Measurements from ENCODE around the gene CDC42BPB.

Gene CDC42BPB

DNA sequence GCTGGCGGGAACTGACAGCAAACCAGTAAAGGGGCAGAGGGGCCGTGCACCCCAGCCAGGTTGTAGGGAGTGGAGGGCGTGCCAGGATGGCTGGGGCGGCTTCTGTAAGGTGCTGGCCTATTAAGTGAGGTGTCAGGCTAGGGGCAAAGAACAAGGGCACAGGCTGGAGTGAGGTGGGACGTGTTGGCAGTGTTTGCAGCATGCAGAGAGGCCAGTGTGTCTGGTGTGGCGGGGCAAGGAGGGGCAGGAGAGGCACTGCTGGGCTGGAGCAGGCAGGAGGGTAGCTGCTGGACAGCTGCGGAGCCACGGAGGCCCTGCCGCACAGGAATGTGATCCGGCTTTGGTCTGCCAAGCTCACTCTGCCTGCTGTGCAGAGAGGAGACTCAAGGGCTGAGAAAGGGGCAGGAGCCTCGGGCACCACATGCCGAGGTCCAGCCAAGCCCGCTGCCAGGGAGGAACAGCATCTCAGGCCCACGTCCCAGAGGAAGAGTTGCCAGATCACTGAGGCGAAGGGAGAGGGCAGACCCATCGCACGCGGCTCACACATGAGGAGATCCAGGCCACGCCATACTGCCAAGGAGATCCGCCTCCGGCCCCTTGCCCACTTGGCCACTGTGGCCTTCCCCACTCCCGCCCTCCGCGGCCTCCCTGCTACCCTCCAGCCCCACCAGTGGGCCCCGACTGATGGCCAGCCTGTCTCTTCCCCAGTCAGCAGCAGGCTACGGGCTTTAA is 88.1 kb downstream of the CDC42BPB start:
- no peak for DNase-seq (ENCODE audit: low read depth, low spot score)

- no peak for DNase-seq (ENCODE audit: low read depth, low spot score)
Observed at GRCh38 chr14:102968306-102968705, 89.0 kb downstream of the CDC42BPB start.

DNA sequence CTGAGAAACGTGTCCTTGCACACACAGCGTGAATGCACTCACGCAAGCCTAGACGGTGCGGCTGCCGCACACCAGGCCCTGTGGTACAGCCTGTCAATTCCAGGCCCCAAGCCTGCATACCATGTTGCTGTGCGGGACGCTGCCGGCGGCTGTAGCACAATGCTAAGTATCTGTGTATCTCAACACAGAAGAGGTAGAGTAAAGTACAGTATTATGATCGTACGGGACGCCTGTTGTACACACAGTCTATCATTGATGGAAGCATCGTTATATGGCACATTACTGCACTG is 89.9 kb downstream of the CDC42BPB start:
- no peak for DNase-seq (ENCODE audit: low read depth, low spot score)

GRCh38 chr14:102966681-102967505 is 90.5 kb downstream of the CDC42BPB start:
- no peak for DNase-seq (ENCODE audit: low read depth, low spot score)

- DNase-seq (ENCODE audit: low read depth, low spot score) = no peak
Observed at GRCh38 chr14:102965971-102966655, 91.2 kb downstream of the CDC42BPB start.

- no peak for DNase-seq (ENCODE audit: low read depth, low spot score)
Observed at GRCh38 chr14:102965282-102965681, 92.1 kb downstream of the CDC42BPB start.

DNA sequence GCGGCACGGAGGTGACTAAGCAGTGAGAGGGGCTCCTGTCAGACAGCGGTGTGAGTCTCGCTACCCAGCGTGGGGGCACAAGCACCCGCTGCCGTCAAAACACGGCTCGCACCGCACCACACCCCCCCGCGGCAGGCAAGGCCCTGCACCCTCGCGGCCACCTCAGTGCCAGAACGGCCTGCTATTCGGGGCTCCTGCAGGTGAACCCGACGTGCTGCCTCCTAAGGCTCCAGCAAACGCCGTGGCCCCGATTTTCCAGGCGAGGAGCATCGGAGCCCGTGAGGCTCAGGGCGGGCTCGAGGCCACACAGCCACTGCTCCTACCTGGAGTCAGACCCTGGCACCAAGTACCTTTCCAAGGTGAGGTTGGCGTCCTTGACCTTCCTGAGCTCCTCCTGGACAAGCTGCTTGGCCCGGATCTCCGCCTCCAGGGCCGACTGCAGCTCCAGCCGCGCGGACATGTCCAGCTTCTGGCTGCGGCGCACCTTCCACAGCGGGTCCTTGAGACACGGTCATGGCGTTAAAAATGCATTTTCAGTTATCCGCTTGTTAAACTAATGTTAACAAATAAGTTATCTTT is 93.1 kb downstream of the CDC42BPB start:
- no peak for DNase-seq (ENCODE audit: low read depth, low spot score)

GRCh38 chr14:102962111-102962627 is 95.2 kb downstream of the CDC42BPB start:
- no peak for DNase-seq (ENCODE audit: low read depth, low spot score)

DNA sequence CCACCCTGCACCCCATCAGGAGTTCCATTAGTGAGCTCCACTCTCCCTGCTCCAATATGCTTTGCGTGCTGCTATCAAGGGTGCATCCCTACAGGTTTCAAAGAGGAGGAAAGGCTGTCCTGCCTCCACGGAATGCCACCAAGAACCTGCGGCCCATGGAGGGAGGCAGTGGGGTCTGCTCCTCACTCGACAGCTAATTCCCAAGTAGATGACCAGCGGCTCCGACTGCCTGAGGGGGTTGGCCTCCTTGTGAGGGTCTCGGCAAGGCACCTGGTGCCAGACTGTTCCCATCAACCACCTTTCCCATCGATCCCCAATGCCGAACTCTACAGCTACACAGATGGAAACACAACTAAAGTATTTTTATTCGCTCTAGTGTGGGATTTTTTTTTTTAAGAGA is 98.9 kb downstream of the CDC42BPB start:
- DNase-seq (ENCODE audit: low read depth, low spot score) = no peak

DNA sequence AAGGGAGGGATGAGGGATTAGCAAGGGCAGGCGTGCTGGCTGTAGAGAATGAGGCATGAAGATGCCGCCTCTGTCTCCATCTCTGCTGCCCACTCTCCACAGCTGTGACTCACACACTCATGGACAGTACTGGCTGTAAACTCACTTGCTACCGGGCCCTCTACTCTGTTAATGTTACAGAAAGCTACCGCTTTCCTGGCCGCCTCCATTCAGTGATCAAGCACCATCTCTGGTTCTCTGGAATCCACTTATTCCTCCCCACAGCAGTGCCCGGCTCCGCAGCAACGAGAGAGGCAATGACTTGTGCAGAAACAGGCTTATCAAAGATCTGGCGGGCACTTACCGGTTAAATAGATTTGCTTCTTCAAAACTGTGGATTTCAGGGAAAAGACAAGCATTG is 100.1 kb downstream of the CDC42BPB start:
- DNase-seq (ENCODE audit: low read depth, low spot score) = no peak

DNA sequence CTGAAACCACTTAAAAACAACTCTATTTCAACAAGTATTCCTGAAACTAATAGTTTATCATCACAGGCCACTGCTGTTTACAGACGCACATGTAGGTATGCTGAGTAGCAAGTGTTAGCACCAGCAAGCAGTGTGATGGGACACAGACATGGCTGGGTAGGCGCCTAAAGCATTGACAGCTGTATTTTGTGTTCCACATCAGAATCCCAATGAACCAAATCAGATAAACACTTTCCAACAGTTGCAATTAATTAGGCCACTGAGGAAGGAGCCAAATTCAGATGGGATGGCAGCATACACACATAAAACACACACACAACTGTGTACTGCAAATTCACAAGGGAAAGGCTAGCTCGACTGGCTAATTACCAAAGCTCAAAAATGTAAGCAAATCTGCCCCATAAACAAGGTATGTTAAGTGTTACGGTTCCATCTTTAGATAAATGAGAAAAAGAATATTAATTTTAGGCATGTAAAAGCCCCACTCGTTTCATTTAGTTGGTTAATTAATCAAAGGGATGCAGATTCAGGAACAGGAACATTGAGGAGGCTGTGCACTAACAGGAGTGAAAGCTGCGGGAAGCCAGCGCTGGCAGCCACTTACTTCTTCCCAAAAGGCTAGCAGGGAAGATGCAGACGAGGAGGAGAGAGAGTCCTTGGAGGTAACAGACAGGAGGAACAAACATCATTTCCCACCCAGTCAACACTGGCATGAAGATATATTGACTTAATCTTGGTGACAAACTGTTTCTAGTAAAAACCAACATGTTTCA is 101.5 kb downstream of the CDC42BPB start:
- DNase-seq (ENCODE audit: low read depth, low spot score) = no peak

- DNase-seq (ENCODE audit: low read depth, low spot score) = no peak
Observed at GRCh38 chr14:102954081-102954789, 103.1 kb downstream of the CDC42BPB start.

GRCh38 chr14:102953100-102953499 is 104.2 kb downstream of the CDC42BPB start:
- no peak for DNase-seq (ENCODE audit: low read depth, low spot score)

- DNase-seq (ENCODE audit: low read depth, low spot score) = no peak
Observed at GRCh38 chr14:102952276-102952675, 105.1 kb downstream of the CDC42BPB start.

- DNase-seq (ENCODE audit: low read depth, low spot score) = no peak
Observed at GRCh38 chr14:102951799-102952198, 105.5 kb downstream of the CDC42BPB start.

- DNase-seq (ENCODE audit: low read depth, low spot score) = no peak
Observed at GRCh38 chr14:102951034-102951433, 106.3 kb downstream of the CDC42BPB start.

DNA sequence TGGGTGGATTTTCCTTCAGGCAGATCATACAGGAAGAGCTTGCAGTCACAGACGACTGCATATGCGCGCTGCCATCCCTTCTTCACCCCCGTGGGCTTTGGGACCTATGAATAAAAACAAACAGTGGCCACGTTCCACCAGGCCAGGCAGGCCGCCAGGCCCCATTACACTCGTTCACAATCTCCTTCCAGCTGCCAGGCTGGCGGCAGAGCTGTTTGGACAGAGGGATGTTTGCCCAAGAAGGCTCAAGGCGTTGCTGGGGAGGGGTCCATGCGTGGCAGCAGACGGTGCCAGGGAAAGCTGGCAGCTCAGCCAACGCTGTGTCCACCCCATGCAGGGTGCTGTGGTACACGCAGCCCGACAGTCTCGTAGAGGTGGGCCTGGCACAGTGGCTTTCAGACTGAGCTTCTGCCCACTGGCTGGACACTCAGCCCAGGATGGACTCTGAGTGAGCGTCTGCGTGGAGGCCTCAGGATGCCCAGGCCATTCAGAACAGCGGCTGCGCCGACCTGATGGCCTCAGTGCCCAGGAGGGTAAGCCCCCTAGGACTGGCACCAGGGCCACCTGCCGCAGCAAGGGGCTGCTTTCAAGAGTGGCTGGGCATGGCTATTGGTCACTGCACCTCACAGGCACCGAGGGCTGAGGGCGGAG is 107.4 kb downstream of the CDC42BPB start:
- no peak for DNase-seq (ENCODE audit: low read depth, low spot score)

DNA sequence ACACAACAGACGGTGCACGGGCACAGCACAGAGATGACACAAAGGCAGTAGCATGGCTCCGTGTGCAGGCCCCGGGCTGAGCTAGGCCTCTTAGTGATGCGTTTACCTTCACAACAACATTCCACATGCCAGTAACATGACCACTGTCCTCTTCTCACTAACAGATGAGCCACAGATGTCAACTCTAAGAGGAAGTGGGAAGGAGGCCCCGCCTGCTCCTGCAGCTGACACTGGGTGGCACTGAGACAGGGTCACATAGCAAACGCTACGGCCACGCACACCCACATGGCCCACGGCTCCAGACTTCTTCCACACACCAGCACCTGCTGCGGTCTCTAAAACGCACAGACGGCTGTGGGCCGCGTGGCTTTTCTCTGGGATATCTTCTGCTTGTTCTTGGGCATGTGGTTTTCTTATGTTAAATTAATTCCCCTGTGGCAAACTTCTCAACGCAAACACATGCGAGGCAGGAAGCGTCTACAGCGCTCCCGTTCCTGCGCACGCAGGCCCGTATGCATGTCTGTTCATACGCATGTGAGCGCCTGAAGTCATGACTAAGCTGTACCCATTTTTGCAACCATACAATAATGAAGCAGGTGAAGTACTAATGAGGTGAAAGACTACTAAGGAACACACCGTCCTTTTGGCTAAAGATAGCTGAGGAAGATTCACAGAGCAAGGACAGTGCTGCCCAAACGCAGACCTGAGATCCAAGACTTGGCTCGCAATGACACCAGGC is 108.1 kb downstream of the CDC42BPB start:
- no peak for DNase-seq (ENCODE audit: low read depth, low spot score)

DNA sequence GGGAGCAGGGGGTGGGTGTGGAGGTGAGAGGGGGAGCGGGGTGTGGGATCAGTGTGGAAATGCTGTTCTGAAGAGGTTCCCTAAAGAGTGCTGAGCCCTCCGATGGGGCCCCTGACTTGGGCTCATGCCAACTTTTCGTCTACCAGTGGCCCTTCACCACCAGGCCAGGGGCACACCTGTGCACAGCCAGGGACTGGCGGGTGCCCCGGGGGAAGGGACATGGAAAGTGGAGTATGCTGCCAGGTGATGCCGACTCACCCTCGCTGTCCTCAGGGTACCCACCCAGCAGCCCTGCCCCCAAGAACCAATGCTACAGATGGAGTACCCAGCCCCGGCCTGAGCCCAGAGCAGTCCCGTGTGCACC is 108.7 kb downstream of the CDC42BPB start:
- no peak for DNase-seq (ENCODE audit: low read depth, low spot score)

All from activated naive CD8-positive, alpha-beta T cell treated with anti-CD3 and anti-CD28 coated beads, Interleukin-2, amount 50 U/mL, for 16 hours (primary cell).